ENCODE results near the gene RNF133.
"Not testable (repeated sequence)": the region's sequence is repeated elsewhere in the genome, so short reads cannot be mapped to it uniquely, and the experiment has no call there.

The RNF133 gene

GRCh38 chr7:122689346-122690109 lies 9.4 kb downstream of the RNF133 start:
- no peak for DNase-seq

GRCh38 chr7:122688400-122688998 lies 10.4 kb downstream of the RNF133 start:
- DNase-seq: no peak

- DNase-seq: no peak
Measured at GRCh38 chr7:122686360-122686878, 12.5 kb downstream of the RNF133 start.

- DNase-seq: no peak
Measured at GRCh38 chr7:122684504-122684903, 14.4 kb downstream of the RNF133 start.

GRCh38 chr7:122682815-122683550 lies 15.9 kb downstream of the RNF133 start:
- no peak for DNase-seq

- not testable (repeated sequence) for DNase-seq
Measured at GRCh38 chr7:122681186-122681585, 17.7 kb downstream of the RNF133 start.

- no peak for DNase-seq
Measured at GRCh38 chr7:122679813-122680212, 19.1 kb downstream of the RNF133 start.

GRCh38 chr7:122679269-122679709 lies 19.6 kb downstream of the RNF133 start:
- DNase-seq: not testable (repeated sequence)

GRCh38 chr7:122677149-122677548 lies 21.8 kb downstream of the RNF133 start:
- DNase-seq: no peak

- DNase-seq: no peak
Measured at GRCh38 chr7:122676466-122676865, 22.5 kb downstream of the RNF133 start.

- DNase-seq: no peak
Measured at GRCh38 chr7:122675621-122676020, 23.3 kb downstream of the RNF133 start.

GRCh38 chr7:122675011-122675410 lies 23.9 kb downstream of the RNF133 start:
- no peak for DNase-seq

GRCh38 chr7:122674502-122674901 lies 24.4 kb downstream of the RNF133 start:
- no peak for DNase-seq

GRCh38 chr7:122673951-122674350 lies 25.0 kb downstream of the RNF133 start:
- no peak for DNase-seq

- no peak for DNase-seq
Measured at GRCh38 chr7:122672536-122672935, 26.4 kb downstream of the RNF133 start.

- DNase-seq: no peak
Measured at GRCh38 chr7:122663733-122664132, 35.2 kb downstream of the RNF133 start.

- no peak for DNase-seq
Measured at GRCh38 chr7:122658856-122659255, 40.1 kb downstream of the RNF133 start.

GRCh38 chr7:122653685-122654084 lies 45.2 kb downstream of the RNF133 start:
- DNase-seq: no peak

- DNase-seq: no peak
Measured at GRCh38 chr7:122652876-122653275, 46.0 kb downstream of the RNF133 start.

- DNase-seq: no peak
Measured at GRCh38 chr7:122651451-122651850, 47.5 kb downstream of the RNF133 start.
